ENCODE measurements around the gene IGF2R.

The IGF2R gene

GRCh38 chr6:159971341-159972178 lies 2.7 kb downstream of the IGF2R start:
- no peak for DNase-seq (ENCODE audit: extremely low read depth, low read depth)
- TF ChIP-seq CTCF (IDR thresholded peaks at IDR 0.05; ENCODE audit: low read depth, low read length): no peak

- no peak for DNase-seq (ENCODE audit: extremely low read depth, low read depth)
- no peak for TF ChIP-seq CTCF (IDR thresholded peaks at IDR 0.05; ENCODE audit: low read depth, low read length)
These were observed 3.8 kb downstream of the IGF2R start for GRCh38 chr6:159972506-159973268.

- no peak for DNase-seq (ENCODE audit: extremely low read depth, low read depth)
- no peak for TF ChIP-seq CTCF (IDR thresholded peaks at IDR 0.05; ENCODE audit: low read depth, low read length)
These were observed 4.5 kb downstream of the IGF2R start for GRCh38 chr6:159973406-159973805.

- TF ChIP-seq CTCF (IDR thresholded peaks at IDR 0.05; ENCODE audit: low read depth, low read length): no peak
- no peak for DNase-seq (ENCODE audit: extremely low read depth, low read depth)
These were observed 5.1 kb downstream of the IGF2R start for GRCh38 chr6:159973951-159974350.

GRCh38 chr6:159974932-159975331 lies 6.0 kb downstream of the IGF2R start:
- DNase-seq (ENCODE audit: extremely low read depth, low read depth): no peak
- TF ChIP-seq CTCF (IDR thresholded peaks at IDR 0.05; ENCODE audit: low read depth, low read length): no peak

GRCh38 chr6:159976686-159977254 lies 7.9 kb downstream of the IGF2R start:
- TF ChIP-seq CTCF (IDR thresholded peaks at IDR 0.05; ENCODE audit: low read depth, low read length): no peak
- DNase-seq (ENCODE audit: extremely low read depth, low read depth): no peak

Measured in AG09319 (cell line).